OCI-LY7 (cell line): ENCODE results near the gene FAAP100. TPM values are rescaled to one million over a fixed set of nuclear protein-coding genes. Genes with fewer than 3 reads are reported as not detected.

Experiments used
- BruUV-seq: library from RNA; stranded (reverse); fragments of 400-500 nt; replicated peaks from 2 replicates; lab custom pipeline; 2021; lab: Mats Ljungman, UMichigan
- CTCF ChIA-PET: fragments of 300-600 bp; sonication (Branson Sonifier 250); formaldehyde crosslinking; loops from one replicate; lab custom pipeline; 2022; ENCODE audit warnings: antibody characterized with exemption; ENCODE audit not compliant: unreplicated experiment; lab: Charles Lee
- POLR2A ChIA-PET: fragments of 300-600 bp; sonication (Branson Sonifier 250); formaldehyde crosslinking; loops from one replicate; lab custom pipeline; 2022; ENCODE audit warnings: antibody characterized with exemption; lab: Charles Lee
- DNase-seq: peaks from one replicate; pipeline ENCODE4 v3.0.0-alpha.2; 2015; ENCODE audit warnings: low spot score
- H2AFZ ChIP-seq: fragments of 200-600 bp; sonication (generic), shearing (Covaris generic); 2 replicates; pipeline ENCODE4 v1.6.1; 2014; ENCODE audit warnings: mild to moderate bottlenecking, antibody characterized with exemption, low read length, moderate library complexity
- H3K27ac ChIP-seq: fragments of 200-600 bp; sonication (generic); 2 replicates; pipeline ENCODE4 v1.5.1; 2014; ENCODE audit warnings: mixed run types, low read depth, mild to moderate bottlenecking, moderate library complexity, low read length, inconsistent platforms; ENCODE audit not compliant: poor library complexity, severe bottlenecking
- H3K36me3 ChIP-seq: fragments of 200-600 bp; sonication (generic); 2 replicates; pipeline ENCODE4 v1.6.1; 2014; ENCODE audit warnings: mild to moderate bottlenecking, antibody characterized with exemption, low read length, moderate library complexity, mixed read lengths; ENCODE audit not compliant: insufficient read depth
- H3K4me1 ChIP-seq: fragments of 200-600 bp; sonication (generic); 2 replicates; pipeline ENCODE4 v1.5.1; 2014; ENCODE audit warnings: mild to moderate bottlenecking, low read length; ENCODE audit not compliant: insufficient read depth, poor library complexity, severe bottlenecking
- H3K4me2 ChIP-seq: fragments of 200-600 bp; sonication (generic); 2 replicates; pipeline ENCODE4 v1.6.1; 2014; ENCODE audit warnings: mild to moderate bottlenecking, low read length
- H3K4me3 ChIP-seq: fragments of 200-600 bp; sonication (generic); 2 replicates; pipeline ENCODE4 v1.5.1; 2014; ENCODE audit warnings: mild to moderate bottlenecking, low read depth, low read length; ENCODE audit not compliant: poor library complexity, severe bottlenecking
- H3K79me2 ChIP-seq: fragments of 200-600 bp; sonication (generic); 2 replicates; pipeline ENCODE4 v1.6.1; 2016; ENCODE audit warnings: low read depth, mild to moderate bottlenecking, low read length, moderate library complexity, mixed read lengths; ENCODE audit not compliant: insufficient read depth
- H3K9me2 ChIP-seq: fragments of 200-600 bp; sonication (generic); 2 replicates; pipeline ENCODE4 v1.6.1; 2016; ENCODE audit warnings: mild to moderate bottlenecking, low read length, mixed read lengths; ENCODE audit not compliant: insufficient read depth
- H3K9me3 ChIP-seq: fragments of 200-600 bp; sonication (generic); 2 replicates; pipeline ENCODE4 v1.6.1; 2014; ENCODE audit warnings: mild to moderate bottlenecking, mixed run types, low read length, mixed read lengths
- H4K20me1 ChIP-seq: fragments of 200-600 bp; sonication (generic); 2 replicates; pipeline ENCODE4 v1.6.1; 2014; ENCODE audit warnings: mild to moderate bottlenecking, antibody characterized with exemption, low read length, moderate library complexity, mixed read lengths; ENCODE audit not compliant: insufficient read depth
- EZH2phosphoT487 ChIP-seq: fragments of 200-600 bp; sonication (generic); IDR thresholded peaks from 2 replicates; pipeline ENCODE4 v1.6.1; 2018; ENCODE audit warnings: low read depth, borderline replicate concordance, mild to moderate bottlenecking, mixed run types, antibody characterized with exemption, low read length, moderate library complexity, mixed read lengths
- intact Hi-C: fragments of 100-400 bp; cut with micrococcal nuclease; formaldehyde crosslinking; loops from one replicate; pipeline ENCODE4 v1.10.0; 2022; ENCODE audit not compliant: unreplicated experiment
- total RNA-seq, 2 experiments: library from RNA; depleted of rRNA in 1 of 2; stranded (reverse); fragments of >200 nt in 1 of 2; shearing (Covaris generic) in 1 of 2; gene quantifications; 2 replicates each; pipeline ENCODE4 v1.2.3, GENCODE V29; 2014 to 2022
- TF ChIP-seq, protein P1 (sequence below): fragments of 200-600 bp; sonication (generic); conservative IDR thresholded peaks from 2 replicates; pipeline ENCODE4 v1.5.1; 2014; ENCODE audit warnings: mild to moderate bottlenecking, antibody characterized with exemption, low read length, moderate library complexity, mixed read lengths

The FAAP100 gene
- total RNA-seq, 2 experiments from 2014 or later = 65.2 to 74.2 TPM

- peak overlapping the region; percentile 88 for H3K4me3 ChIP-seq
- no peaks in the 10 kb centered on the region for H4K20me1 ChIP-seq
- H3K4me1 ChIP-seq = peaks cover 25% of the 10 kb centered on the region
- peak overlapping the region; percentile 85 for H2AFZ ChIP-seq
- BruUV-seq = no TSS peak
- H3K36me3 ChIP-seq = peaks cover 49% of the 10 kb centered on the region
- no peaks in the 10 kb centered on the region for H3K9me2 ChIP-seq
- CTCF ChIA-PET = interaction anchor here (0.7 kb wide), 1 partner anchor 49 kb away, joined by 3 read pairs; no protein-coding TSS in a partner anchor
- peak; percentile 56 for DNase-seq
- POLR2A ChIA-PET = interaction anchor here (0.6 to 2.7 kb wide), 5 partner anchors 10 to 37 kb away, joined by 3 to 15 read pairs (median 5); no protein-coding TSS in a partner anchor
- intact Hi-C loops = loop anchor here (1.0 to 5.0 kb wide), 6 partner anchors 34 to 299 kb away; partner anchors contain the start of genes NPLOC4 and TSPAN10
- TF ChIP-seq, protein P1, sequence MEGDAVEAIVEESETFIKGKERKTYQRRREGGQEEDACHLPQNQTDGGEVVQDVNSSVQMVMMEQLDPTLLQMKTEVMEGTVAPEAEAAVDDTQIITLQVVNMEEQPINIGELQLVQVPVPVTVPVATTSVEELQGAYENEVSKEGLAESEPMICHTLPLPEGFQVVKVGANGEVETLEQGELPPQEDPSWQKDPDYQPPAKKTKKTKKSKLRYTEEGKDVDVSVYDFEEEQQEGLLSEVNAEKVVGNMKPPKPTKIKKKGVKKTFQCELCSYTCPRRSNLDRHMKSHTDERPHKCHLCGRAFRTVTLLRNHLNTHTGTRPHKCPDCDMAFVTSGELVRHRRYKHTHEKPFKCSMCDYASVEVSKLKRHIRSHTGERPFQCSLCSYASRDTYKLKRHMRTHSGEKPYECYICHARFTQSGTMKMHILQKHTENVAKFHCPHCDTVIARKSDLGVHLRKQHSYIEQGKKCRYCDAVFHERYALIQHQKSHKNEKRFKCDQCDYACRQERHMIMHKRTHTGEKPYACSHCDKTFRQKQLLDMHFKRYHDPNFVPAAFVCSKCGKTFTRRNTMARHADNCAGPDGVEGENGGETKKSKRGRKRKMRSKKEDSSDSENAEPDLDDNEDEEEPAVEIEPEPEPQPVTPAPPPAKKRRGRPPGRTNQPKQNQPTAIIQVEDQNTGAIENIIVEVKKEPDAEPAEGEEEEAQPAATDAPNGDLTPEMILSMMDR = no peak
- no peak for TF ChIP-seq EZH2phosphoT487
- peaks cover 9% of the 10 kb centered on the region; the same call in 1 of the 2 replicates for H3K79me2 ChIP-seq
- no peaks in the 10 kb centered on the region for H3K9me3 ChIP-seq
- peak overlapping the region; percentile 88 for H3K4me2 ChIP-seq
- peak overlapping the region; percentile 80 for H3K27ac ChIP-seq
Observed at GRCh38 chr17:81551458-81552243, 502 bp downstream of the FAAP100 start.

DNA sequence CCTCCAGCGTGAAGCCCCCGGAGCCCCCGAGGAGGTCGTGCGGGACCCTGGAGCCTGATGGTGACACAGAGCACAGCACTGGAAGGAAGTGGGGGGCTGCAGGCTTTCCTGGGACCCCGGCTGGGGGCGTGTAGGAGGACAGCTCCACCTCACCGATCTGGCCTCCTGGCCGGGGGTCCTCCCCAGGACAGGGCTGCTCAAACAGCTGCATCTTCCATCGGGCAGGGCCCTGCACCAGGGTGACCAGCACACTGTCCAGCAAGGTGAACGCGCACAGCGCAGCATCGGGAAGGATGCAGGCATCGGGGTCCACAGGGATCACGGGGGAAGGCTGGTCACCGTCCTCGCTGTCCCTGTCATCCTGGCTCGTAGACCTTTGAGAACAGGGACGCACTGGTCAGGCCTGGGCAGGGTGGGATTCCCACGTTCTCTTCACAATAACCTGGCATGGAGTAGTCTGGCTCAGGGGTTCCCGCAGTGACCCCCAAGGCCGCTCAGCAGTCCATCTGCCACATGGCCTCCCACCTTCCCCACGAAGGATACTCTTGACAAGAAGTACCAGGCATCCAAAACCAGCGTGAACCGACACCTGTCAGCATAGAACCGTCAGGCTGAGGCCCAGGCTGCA is 1.2 kb downstream of the FAAP100 start:
- BruUV-seq = no TSS peak
- DNase-seq = no peak
- Histone ChIP-seq H3K36me3 (peaks cover 50% of the 10 kb centered on the region), H3K27ac (no peak overlapping the region), H2AFZ (no peak overlapping the region), H3K4me1 (peaks cover 21% of the 10 kb centered on the region), H3K9me2 (no peaks in the 10 kb centered on the region), H3K4me2 (peak overlapping the region; percentile 88), H3K9me3 (no peaks in the 10 kb centered on the region), H3K4me3 (peak overlapping the region; percentile 88), H3K79me2 (peaks cover 9% of the 10 kb centered on the region; the same call in 1 of the 2 replicates), H4K20me1 (no peaks in the 10 kb centered on the region)
- CTCF ChIA-PET = no interaction called here
- POLR2A ChIA-PET = interaction anchor here (2.7 kb wide), 1 partner anchor 32 kb away, joined by 15 read pairs; no protein-coding TSS in a partner anchor
- TF ChIP-seq EZH2phosphoT487 = no peak
- TF ChIP-seq, protein P1 = no peak
- intact Hi-C loops = loop anchor here (5.0 kb wide), 1 partner anchor 86 kb away; the partner anchor contains the start of genes NPLOC4 and TSPAN10
